ENCODE results near the gene GCAT. TPM values are rescaled to one million over a fixed set of nuclear protein-coding genes. Genes with fewer than 3 reads are reported as not detected.

The GCAT gene
- total RNA-seq, 2 experiments from 2014 or later, result 1.4 to 1.8 TPM

GRCh38 chr22:37778370-37779009 lies 29.2 kb upstream of the GCAT start:
- Histone ChIP-seq H3K36me3 (ENCODE audit: insufficient read depth, low read length) (peaks cover 3% of the 10 kb centered on the region), H3K4me3 (ENCODE audit: low read length) (no peak overlapping the region), H3K27ac (ENCODE audit: low read depth in 1 of 2, low read length in 2 of 2) (no peak overlapping the region), H3K9me3 (ENCODE audit: control insufficient read depth in 1 of 2, insufficient read depth in 1 of 2, low read length in 2 of 2) (no peaks in the 10 kb centered on the region), H3K27me3 (ENCODE audit: control insufficient read depth in 1 of 2, insufficient read depth in 2 of 2, low read length in 2 of 2) (no peaks in the 10 kb centered on the region), H3K4me1 (ENCODE audit: insufficient read depth, low read length) (no peaks in the 10 kb centered on the region)
- no peaks in the 10 kb centered on the region for H3K27me3 Mint-ChIP-seq
- DNase-seq (no peak), ATAC-seq (ENCODE audit: poor library complexity) (no peak)
- TF ChIP-seq CTCF (IDR thresholded peaks at IDR 0.05), result no peak
- H3K4me3 Mint-ChIP-seq, result no peak overlapping the region
- H3K9me3 Mint-ChIP-seq, result no peaks in the 10 kb centered on the region
- peaks cover 5% of the 10 kb centered on the region for H3K36me3 Mint-ChIP-seq (ENCODE audit: low read depth)
- intact Hi-C loops (cut with DNase I, micrococcal nuclease), result no loop called here
- CTCF ChIA-PET, result no interaction called here
- POLR2A ChIA-PET, result no interaction called here
- no peak overlapping the region for H3K27ac Mint-ChIP-seq
- H3K4me1 Mint-ChIP-seq (ENCODE audit: low read depth), result no peaks in the 10 kb centered on the region

- Mint-ChIP-seq H3K4me3 (no peak overlapping the region), H3K27ac (no peak overlapping the region)
These were observed 26.2 kb upstream of the GCAT start for GRCh38 chr22:37781434-37782059.

GRCh38 chr22:37782340-37783168 lies 25.2 kb upstream of the GCAT start:
- H3K27ac Mint-ChIP-seq, result no peak overlapping the region
- no peaks in the 10 kb centered on the region for H3K9me3 Mint-ChIP-seq

More at GRCh38 chr22:37781434-37782059, 26.2 kb upstream of the GCAT start:
- Histone ChIP-seq H3K27me3 (ENCODE audit: control insufficient read depth in 1 of 2, insufficient read depth in 2 of 2, low read length in 2 of 2) (no peaks in the 10 kb centered on the region), H3K27ac (ENCODE audit: low read depth in 1 of 2, low read length in 2 of 2) (no peak overlapping the region), H3K36me3 (ENCODE audit: insufficient read depth, low read length) (no peaks in the 10 kb centered on the region), H3K9me3 (ENCODE audit: control insufficient read depth in 1 of 2, insufficient read depth in 1 of 2, low read length in 2 of 2) (no peaks in the 10 kb centered on the region), H3K4me3 (ENCODE audit: low read length) (no peak overlapping the region), H3K4me1 (ENCODE audit: insufficient read depth, low read length) (no peaks in the 10 kb centered on the region)
- ChIA-PET CTCF (no interaction called here), POLR2A (no interaction called here)
- no peaks in the 10 kb centered on the region for H3K4me1 Mint-ChIP-seq (ENCODE audit: low read depth)
- no peak for ATAC-seq (ENCODE audit: poor library complexity)
- intact Hi-C loops (cut with DNase I, micrococcal nuclease), result no loop called here
- no peak for TF ChIP-seq CTCF (IDR thresholded peaks at IDR 0.05)
- peaks cover 4% of the 10 kb centered on the region for H3K27me3 Mint-ChIP-seq
- H3K36me3 Mint-ChIP-seq (ENCODE audit: low read depth), result no peaks in the 10 kb centered on the region
- H3K9me3 Mint-ChIP-seq, result no peaks in the 10 kb centered on the region
- peak in 1 of 14 experiments; percentile 11 for DNase-seq

More at GRCh38 chr22:37782340-37783168, 25.2 kb upstream of the GCAT start:
- H3K4me1 ChIP-seq (ENCODE audit: insufficient read depth, low read length), result no peaks in the 10 kb centered on the region
- POLR2A ChIA-PET, result no interaction called here
- TF ChIP-seq CTCF (IDR thresholded peaks at IDR 0.05), result no peak
- Mint-ChIP-seq H3K36me3 (ENCODE audit: low read depth) (no peaks in the 10 kb centered on the region), H3K4me3 (no peak overlapping the region), H3K4me1 (ENCODE audit: low read depth) (no peaks in the 10 kb centered on the region), H3K27me3 (peaks cover 4% of the 10 kb centered on the region)
- intact Hi-C loops (cut with DNase I, micrococcal nuclease), result no loop called here
- no peaks in the 10 kb centered on the region for H3K27me3 ChIP-seq (ENCODE audit: control insufficient read depth in 1 of 2, insufficient read depth in 2 of 2, low read length in 2 of 2)
- CTCF ChIA-PET, result no interaction called here
- no peak overlapping the region for H3K27ac ChIP-seq (ENCODE audit: low read depth in 1 of 2, low read length in 2 of 2)
- H3K36me3 ChIP-seq (ENCODE audit: insufficient read depth, low read length), result no peaks in the 10 kb centered on the region
- no peak overlapping the region for H3K4me3 ChIP-seq (ENCODE audit: low read length)
- no peak for ATAC-seq (ENCODE audit: poor library complexity)
- DNase-seq, result no peak
- H3K9me3 ChIP-seq (ENCODE audit: control insufficient read depth in 1 of 2, insufficient read depth in 1 of 2, low read length in 2 of 2), result no peaks in the 10 kb centered on the region
